ENCODE results near the gene AIF1. TPM values are rescaled to one million over a fixed set of nuclear protein-coding genes. Genes with fewer than 3 reads are reported as not detected.

The AIF1 gene
- total and polyA plus RNA-seq, 2 experiments from 2014 or later: 13.3 to 33.7 TPM

GRCh38 chr6:31622684-31623091 is 7.7 kb downstream of the AIF1 start:
- ATAC-seq: no peak
- H3K79me2 ChIP-seq (replicated peaks; ENCODE audit: insufficient read depth): peaks cover 54% of the 10 kb centered on the region
- H3K36me3 Mint-ChIP-seq (ENCODE audit: low read depth): peaks cover 75% of the 10 kb centered on the region

More at GRCh38 chr6:31622684-31623091, 7.7 kb downstream of the AIF1 start:
- peaks cover 43% of the 10 kb centered on the region for H4K20me1 ChIP-seq (replicated peaks; ENCODE audit: insufficient read depth)
- peaks cover 52% of the 10 kb centered on the region for H3K36me3 ChIP-seq (ENCODE audit: insufficient read depth)
- H3K4me1 ChIP-seq (ENCODE audit: insufficient read depth): peaks cover 15% of the 10 kb centered on the region
- peaks cover 9% of the 10 kb centered on the region for H3K4me1 Mint-ChIP-seq
- no peak overlapping the region for H2AFZ ChIP-seq
- peak overlapping the region; percentile 99 for H3K4me2 ChIP-seq
- peaks cover 28% of the 10 kb centered on the region for H3K27me3 Mint-ChIP-seq (ENCODE audit: insufficient read depth, low read depth, poor library complexity)
- H3K27ac Mint-ChIP-seq: peak overlapping the region; percentile 99
- H3K9me3 Mint-ChIP-seq: peaks cover 6% of the 10 kb centered on the region
- no peak for DNase-seq (ENCODE audit: low spot score)
- H3F3A ChIP-seq (replicated peaks; ENCODE audit: low read depth): peaks cover 36% of the 10 kb centered on the region
- peak overlapping the region; percentile 100 for H3K4me3 ChIP-seq
- H3K9me2 ChIP-seq (ENCODE audit: insufficient read depth): no peaks in the 10 kb centered on the region
- no peaks in the 10 kb centered on the region for H3K27me3 ChIP-seq (ENCODE audit: insufficient read depth)
- peak overlapping the region; percentile 94 for H3K4me3 Mint-ChIP-seq
- TF ChIP-seq REST (IDR thresholded peaks at IDR 0.05; ENCODE audit: unreplicated experiment): no peak
- TF ChIP-seq EZH2phosphoT487 (IDR thresholded peaks at IDR 0.05; ENCODE audit: unreplicated experiment): no peak
- TF ChIP-seq NANOG (IDR thresholded peaks at IDR 0.05; ENCODE audit: borderline replicate concordance): no peak
- no peak for TF ChIP-seq ZNF462 (CRISPR knock-in tag; IDR thresholded peaks at IDR 0.05)
- no peak for TF ChIP-seq POLR2AphosphoS5 (IDR thresholded peaks at IDR 0.05; ENCODE audit: low read depth)
- no peak for TF ChIP-seq CTCF (conservative IDR thresholded peaks at IDR 0.05; ENCODE audit: low read depth in 2 of 2)
- no peak for TF ChIP-seq JUNB (IDR thresholded peaks at IDR 0.05; ENCODE audit: unreplicated experiment)
- no peak for TF ChIP-seq ETS1 (IDR thresholded peaks at IDR 0.05)
- TF ChIP-seq ZNF331 (CRISPR knock-in tag; IDR thresholded peaks at IDR 0.05; ENCODE audit: low read depth): no peak
- TF ChIP-seq CREB1 (CRISPR knock-in tag; IDR thresholded peaks at IDR 0.05; ENCODE audit: low read depth): no peak
- TF ChIP-seq STAT1 (IDR thresholded peaks at IDR 0.05; ENCODE audit: unreplicated experiment): no peak
- no peak overlapping the region for H3K27ac ChIP-seq (ENCODE audit: low read depth)
